GM12875 (cell line): Measurements from ENCODE around the gene ITFG2.
"Not testable (repeated sequence)": the region's sequence is repeated elsewhere in the genome, so short reads cannot be mapped to it uniquely, and the experiment has no call there.

ENCODE experiments used
- H3K4me3 ChIP-seq: one replicate; pipeline ENCODE4 v1.5.1; 2011; ENCODE audit warnings: low read depth, low read length, control low read depth
- TF ChIP-seq, protein P1 (sequence below): IDR thresholded peaks from 2 replicates; pipeline ENCODE4 v1.5.1; 2011; ENCODE audit warnings: low read depth, mild to moderate bottlenecking, control low read depth, inconsistent platforms, low read length, moderate library complexity, borderline replicate concordance; ENCODE audit not compliant: insufficient read depth

The ITFG2 gene

DNA sequence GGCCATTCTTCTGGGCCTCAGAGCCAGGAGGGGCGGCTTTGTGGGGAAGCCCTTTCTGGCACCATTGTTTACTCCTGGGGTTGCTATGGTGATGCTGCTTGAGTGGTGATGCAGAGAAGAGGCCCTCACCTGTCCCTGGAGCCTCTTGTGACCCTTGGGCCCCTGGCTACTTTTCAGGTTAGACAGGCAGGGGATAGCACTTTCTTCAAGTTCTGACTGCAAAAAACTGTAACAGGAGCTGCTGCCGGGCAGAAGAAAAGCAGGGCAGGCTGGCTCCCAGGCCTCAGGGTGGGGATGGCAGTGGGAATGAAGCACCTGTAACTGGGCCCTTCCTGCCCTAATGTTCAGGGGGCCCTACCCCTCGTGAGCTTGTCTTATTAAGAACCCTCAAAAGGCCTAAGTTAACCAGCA, 44.6 kb downstream of the ITFG2 start, which contains the start of gene TEX52:
Gene TEX52 (minus strand): TSS at position 19 of the 411 bp plus-strand sequence. CDS start 13 bp downstream, at position 6.
- no peak within 1 kb of the TSS for H3K4me3 ChIP-seq
- TF ChIP-seq, protein P1, sequence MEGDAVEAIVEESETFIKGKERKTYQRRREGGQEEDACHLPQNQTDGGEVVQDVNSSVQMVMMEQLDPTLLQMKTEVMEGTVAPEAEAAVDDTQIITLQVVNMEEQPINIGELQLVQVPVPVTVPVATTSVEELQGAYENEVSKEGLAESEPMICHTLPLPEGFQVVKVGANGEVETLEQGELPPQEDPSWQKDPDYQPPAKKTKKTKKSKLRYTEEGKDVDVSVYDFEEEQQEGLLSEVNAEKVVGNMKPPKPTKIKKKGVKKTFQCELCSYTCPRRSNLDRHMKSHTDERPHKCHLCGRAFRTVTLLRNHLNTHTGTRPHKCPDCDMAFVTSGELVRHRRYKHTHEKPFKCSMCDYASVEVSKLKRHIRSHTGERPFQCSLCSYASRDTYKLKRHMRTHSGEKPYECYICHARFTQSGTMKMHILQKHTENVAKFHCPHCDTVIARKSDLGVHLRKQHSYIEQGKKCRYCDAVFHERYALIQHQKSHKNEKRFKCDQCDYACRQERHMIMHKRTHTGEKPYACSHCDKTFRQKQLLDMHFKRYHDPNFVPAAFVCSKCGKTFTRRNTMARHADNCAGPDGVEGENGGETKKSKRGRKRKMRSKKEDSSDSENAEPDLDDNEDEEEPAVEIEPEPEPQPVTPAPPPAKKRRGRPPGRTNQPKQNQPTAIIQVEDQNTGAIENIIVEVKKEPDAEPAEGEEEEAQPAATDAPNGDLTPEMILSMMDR: no peak

DNA sequence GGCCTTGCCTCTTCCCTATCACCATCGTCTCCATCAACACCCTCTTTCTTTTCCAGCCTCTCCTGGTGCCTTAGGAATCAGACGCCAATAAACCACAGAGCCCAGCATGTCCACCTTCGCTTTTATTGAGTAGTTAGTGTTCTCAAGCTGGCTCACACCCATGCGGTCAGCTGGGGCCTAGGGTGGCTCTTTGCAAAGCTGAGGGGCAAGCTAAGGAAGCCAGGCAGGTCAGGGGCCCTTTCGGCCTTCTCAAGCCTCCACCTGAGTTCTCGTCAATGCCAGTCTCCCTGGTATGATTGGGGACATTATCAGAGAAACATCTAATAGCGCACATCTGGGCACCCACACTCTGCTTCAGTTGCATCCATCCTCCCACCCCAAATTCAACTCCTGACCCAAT, 45.1 kb downstream of the ITFG2 start:
- TF ChIP-seq, protein P1: no peak
- no peak overlapping the region for H3K4me3 ChIP-seq

DNA sequence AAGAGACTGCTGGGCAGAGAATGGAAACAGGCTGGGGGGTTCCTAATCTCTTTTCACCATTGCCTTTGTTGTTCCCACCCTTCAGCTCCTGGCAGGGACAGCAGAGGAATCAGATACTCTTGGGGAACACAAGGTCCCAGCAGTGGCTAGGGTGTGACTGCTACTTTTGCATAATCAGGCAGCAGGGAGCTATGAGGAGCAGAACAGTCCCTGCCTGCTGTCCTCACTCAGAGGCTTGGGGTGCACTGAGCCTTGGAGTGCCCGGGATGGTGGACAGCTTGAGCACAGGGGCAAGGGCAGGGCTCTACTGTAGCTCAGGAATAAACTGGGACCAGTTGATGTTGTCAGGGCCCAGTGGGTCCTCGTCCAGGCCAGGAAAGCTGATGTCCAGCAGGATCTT, 45.9 kb downstream of the ITFG2 start:
- no peak overlapping the region for H3K4me3 ChIP-seq
- TF ChIP-seq, protein P1: no peak

DNA sequence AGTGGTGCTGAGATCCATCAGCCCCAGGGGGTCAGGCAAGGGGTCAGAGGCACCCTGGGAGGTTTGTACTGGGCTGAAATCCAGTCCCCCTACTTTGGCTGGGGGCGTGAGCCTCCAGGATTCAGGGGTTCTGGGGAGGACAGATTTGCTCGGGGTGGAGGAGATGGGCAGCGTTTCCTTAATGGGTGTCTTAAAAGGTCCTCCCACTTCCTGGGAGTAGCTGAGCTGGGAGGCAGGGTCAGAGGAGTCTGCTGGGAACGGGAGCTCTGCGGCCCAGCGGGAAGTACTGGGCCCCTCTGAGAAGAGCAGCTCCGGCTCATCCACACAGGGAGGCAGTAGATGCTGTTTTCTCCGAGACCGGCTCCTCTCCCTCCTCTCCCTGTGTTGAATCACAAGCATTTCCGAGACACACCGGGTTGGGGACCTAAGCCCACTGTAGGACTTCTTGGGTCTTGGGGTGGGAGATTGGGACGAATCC, 46.5 kb downstream of the ITFG2 start:
- H3K4me3 ChIP-seq: no peak overlapping the region
- TF ChIP-seq, protein P1: no peak

DNA sequence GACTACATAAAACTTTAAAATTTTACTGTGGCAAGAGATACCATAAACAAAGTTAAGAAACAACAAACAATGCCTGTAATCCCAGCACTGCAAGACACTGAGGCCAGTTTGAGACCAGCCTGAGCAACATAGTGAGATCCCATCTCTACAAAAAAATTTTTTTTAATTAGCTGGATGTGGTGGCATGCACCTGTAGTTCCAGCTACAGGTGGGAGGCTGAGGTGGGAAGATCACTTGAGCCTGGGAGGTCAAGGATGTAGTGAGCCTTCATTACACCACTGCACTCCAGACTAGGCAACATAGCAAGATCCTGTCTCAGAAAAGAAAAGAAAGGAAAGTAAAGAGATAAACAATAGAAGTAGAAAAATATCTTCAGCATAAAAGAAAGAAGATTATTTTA, 47.7 kb downstream of the ITFG2 start:
- TF ChIP-seq, protein P1: no peak
- no peak overlapping the region for H3K4me3 ChIP-seq

DNA sequence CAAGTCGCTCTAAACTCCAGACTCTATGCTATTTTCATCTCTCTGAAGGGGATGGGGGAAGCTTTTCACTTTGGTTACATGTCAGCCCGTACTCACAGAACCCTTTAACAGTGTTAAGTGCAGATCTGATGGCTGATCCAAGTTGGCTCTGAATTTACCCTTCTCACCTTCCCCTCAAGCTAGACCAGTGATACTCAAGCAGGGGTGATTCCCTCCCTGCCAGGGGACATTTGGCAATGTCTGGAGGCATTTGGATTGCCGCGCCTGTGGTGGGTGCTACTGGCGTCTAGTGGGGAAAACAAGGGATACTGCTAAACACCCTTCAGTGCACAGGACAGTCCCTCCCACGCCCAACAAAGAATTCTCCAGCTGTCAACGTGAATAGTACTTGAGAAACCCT, 50.4 kb downstream of the ITFG2 start:
- no peak overlapping the region for H3K4me3 ChIP-seq
- TF ChIP-seq, protein P1: no peak

DNA sequence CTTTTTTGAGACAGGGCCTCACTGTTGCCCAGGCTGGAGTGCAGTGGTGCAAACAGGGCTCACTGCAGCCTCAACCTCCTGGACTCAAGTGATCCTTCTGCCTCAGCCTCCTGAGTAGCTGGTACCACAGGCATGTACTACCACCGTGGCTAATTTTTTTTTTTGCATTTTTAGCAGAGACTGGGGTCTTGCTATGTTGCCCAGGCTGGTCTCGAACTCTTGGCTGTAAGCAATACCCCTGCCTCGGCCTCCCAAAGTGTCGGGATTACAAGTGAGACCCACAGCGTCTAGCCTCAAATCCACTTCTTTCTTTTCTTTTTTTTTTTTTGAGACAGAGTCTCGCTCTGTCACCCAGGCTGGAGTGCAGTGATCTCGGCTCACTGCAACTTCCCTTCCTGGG, 50.9 kb downstream of the ITFG2 start:
- not testable (repeated sequence) for H3K4me3 ChIP-seq

DNA sequence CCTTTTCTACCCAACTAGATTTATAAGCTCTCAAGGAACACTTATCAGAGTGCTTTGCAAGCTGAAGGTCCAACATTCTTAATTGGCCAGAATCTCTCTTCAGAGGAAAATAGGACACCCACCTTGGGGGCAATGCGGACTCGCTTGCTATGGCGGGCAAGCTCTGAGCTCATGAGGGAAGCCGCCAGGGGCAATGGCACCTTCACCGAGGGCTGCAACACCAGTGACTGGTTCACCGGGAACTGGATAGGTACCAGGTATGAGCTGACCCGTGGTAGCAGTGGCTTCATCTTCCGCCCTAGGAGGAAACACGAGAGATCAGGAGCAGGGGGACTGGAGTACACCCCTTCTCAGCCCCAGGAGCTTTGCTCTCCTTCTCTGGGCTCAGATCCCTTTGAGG, 51.7 kb downstream of the ITFG2 start:
- TF ChIP-seq, protein P1: no peak
- H3K4me3 ChIP-seq: no peak overlapping the region

DNA sequence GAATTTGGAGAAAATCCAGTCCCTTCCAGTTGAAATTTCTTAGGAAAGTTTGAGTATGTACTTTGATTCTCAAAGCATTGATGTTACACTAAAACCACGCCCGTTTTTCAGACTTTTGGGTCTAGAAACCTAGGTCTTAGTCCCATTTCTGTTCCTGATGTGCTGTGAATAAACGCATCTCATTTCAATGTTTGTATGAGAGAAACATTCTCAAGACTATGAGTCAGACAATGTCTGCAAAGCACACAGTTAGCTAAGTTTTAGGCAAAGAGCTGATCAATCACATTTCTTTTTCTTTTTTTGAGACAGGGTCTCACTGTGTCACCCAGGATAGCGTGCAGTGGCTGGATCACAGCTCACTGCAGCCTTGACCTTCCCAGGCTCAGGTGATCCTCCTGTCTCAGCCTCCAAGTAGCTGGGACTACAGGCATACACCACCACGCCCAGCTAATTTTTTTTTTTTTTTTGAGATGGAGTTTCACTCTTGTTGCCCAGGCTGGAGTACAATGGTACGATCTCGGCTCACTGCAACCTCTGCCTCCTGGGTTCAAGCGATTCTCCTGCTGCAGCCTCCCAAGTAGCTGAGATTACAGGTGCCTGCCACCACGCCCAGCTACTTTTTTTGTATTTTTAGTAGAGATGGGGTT, 56.6 kb downstream of the ITFG2 start:
- H3K4me3 ChIP-seq: not testable (repeated sequence)
